DMS153 (cell line): ENCODE results near the gene ARMH3.
A peak's percentile ranks its signal among the peaks of the same experiment; 100 is the strongest.

Experiments
- DNase-seq: peaks from one replicate; lab custom pipeline; 2025; lab: John Stamatoyannopoulos, UW

The ARMH3 gene

GRCh38 chr10:101857802-101858476 is 198.0 kb downstream of the ARMH3 start:
- DNase-seq, result no peak

- no peak for DNase-seq
Measured at GRCh38 chr10:101856626-101857025, 199.3 kb downstream of the ARMH3 start.

GRCh38 chr10:101851411-101852116 is 204.4 kb downstream of the ARMH3 start:
- DNase-seq, result no peak

- DNase-seq, result no peak
Measured at GRCh38 chr10:101850749-101851148, 205.2 kb downstream of the ARMH3 start.

GRCh38 chr10:101848894-101849351 is 207.1 kb downstream of the ARMH3 start:
- no peak for DNase-seq

- no peak for DNase-seq
Measured at GRCh38 chr10:101848408-101848807, 207.6 kb downstream of the ARMH3 start.

- DNase-seq, result no peak
Measured at GRCh38 chr10:101845893-101846292, 210.1 kb downstream of the ARMH3 start.

- no peak for DNase-seq
Measured at GRCh38 chr10:101843032-101844021, 212.6 kb downstream of the ARMH3 start, which contains the start of gene KCNIP2. Gene KCNIP2, minus strand, starts transcription at chr10:101843800. Its CDS starts 232 bp downstream, at chr10:101843568.

- DNase-seq, result no peak
Measured at GRCh38 chr10:101841826-101842225, 214.1 kb downstream of the ARMH3 start.

GRCh38 chr10:101840741-101841453 is 215.1 kb downstream of the ARMH3 start:
- DNase-seq, result peak; percentile 84

- DNase-seq, result no peak
Measured at GRCh38 chr10:101840102-101840684, 215.8 kb downstream of the ARMH3 start.

GRCh38 chr10:101839416-101840063 is 216.4 kb downstream of the ARMH3 start:
- DNase-seq, result no peak

GRCh38 chr10:101839002-101839401 is 217.0 kb downstream of the ARMH3 start:
- no peak for DNase-seq

GRCh38 chr10:101838416-101838970 is 217.5 kb downstream of the ARMH3 start:
- DNase-seq, result no peak

- DNase-seq, result no peak
Measured at GRCh38 chr10:101837748-101838147, 218.2 kb downstream of the ARMH3 start.

GRCh38 chr10:101835362-101835761 is 220.6 kb downstream of the ARMH3 start:
- no peak for DNase-seq

GRCh38 chr10:101834341-101834740 is 221.6 kb downstream of the ARMH3 start:
- no peak for DNase-seq

- no peak for DNase-seq
Measured at GRCh38 chr10:101833466-101833865, 222.5 kb downstream of the ARMH3 start.

- no peak for DNase-seq
Measured at GRCh38 chr10:101832325-101832771, 223.6 kb downstream of the ARMH3 start.

- DNase-seq, result no peak
Measured at GRCh38 chr10:101831169-101831811, 224.7 kb downstream of the ARMH3 start.
